Prostate gland (tissue), 2 donors: Measurements from ENCODE around the gene RMND5A. TPM values are rescaled to one million over a fixed set of nuclear protein-coding genes. Genes with fewer than 3 reads are reported as not detected.

Experiments used
- DNase-seq: peaks from one replicate; pipeline ENCODE4 v3.0.0-alpha.2; 2019; ENCODE audit warnings: low spot score
- H3K27ac ChIP-seq, 2 donors: fragments of 200-600 bp; sonication (generic); 2 replicates each; pipeline ENCODE4 v1.5.1; 2017 to 2019
- H3K27me3 ChIP-seq: fragments of 200-600 bp; sonication (generic); replicated peaks from 2 replicates; pipeline ENCODE4 v1.5.1; 2019; ENCODE audit not compliant: insufficient read depth
- H3K36me3 ChIP-seq, 2 donors: fragments of 200-600 bp; sonication (generic); 1 replicate in 1 of 2; 2 replicates in 1 of 2; pipeline versions ENCODE4 v1.5.1 to v1.8.1; 2017 to 2019
- H3K4me1 ChIP-seq: fragments of 200-600 bp; sonication (generic); replicated peaks from 2 replicates; pipeline ENCODE4 v1.5.1; 2019
- H3K4me3 ChIP-seq, 2 donors: fragments of 200-600 bp; sonication (generic); 2 replicates each; pipeline ENCODE4 v1.5.1; 2017 to 2019
- H3K9me3 ChIP-seq: fragments of 200-600 bp; sonication (generic); 2 replicates; pipeline ENCODE4 v1.5.1; 2017
- POLR2A ChIP-seq: fragments of 450-650 bp; IDR thresholded peaks from one replicate; pipeline ENCODE4 v1.6.1; 2016; ENCODE audit warnings: antibody characterized with exemption, mild to moderate bottlenecking
- POLR2AphosphoS5 ChIP-seq: sonication (generic); formaldehyde crosslinking; IDR thresholded peaks from one replicate; pipeline ENCODE4 v1.6.1; 2017; ENCODE audit warnings: antibody characterized with exemption
- WGBS: methylation state at CpG from one replicate; pipeline ENCODE4 v1.1.5; 2018; 5-methylcytosine and 5-hydroxymethylcytosine counted together
- intact Hi-C: fragments of 100-400 bp; cut with DNase I; formaldehyde crosslinking; loops from one replicate; pipeline ENCODE4 v1.14.2; 2022
- total RNA-seq, 2 donors: library from RNA; depleted of rRNA; stranded (reverse); fragments of >200 nt; gene quantifications; one replicate each; pipeline ENCODE4 v1.1.0, GENCODE V29; 2016
- TF ChIP-seq, protein P1 (sequence below), 4 experiments: fragments of 200-600 bp in 2 of 4; fragments of 450-650 bp in 2 of 4; sonication (generic) in 2 of 4; IDR thresholded peaks; 1 replicate in 3 of 4; 2 replicates in 1 of 4; pipeline ENCODE4 v1.5.1; 2016 to 2019; ENCODE audit warnings: antibody characterized with exemption in 4 of 4, mild to moderate bottlenecking in 2 of 4, moderate library complexity in 2 of 4

RMND5A gene
- total RNA-seq, 2 donors from 2014 or later = 37.1 to 42.9 TPM

DNA sequence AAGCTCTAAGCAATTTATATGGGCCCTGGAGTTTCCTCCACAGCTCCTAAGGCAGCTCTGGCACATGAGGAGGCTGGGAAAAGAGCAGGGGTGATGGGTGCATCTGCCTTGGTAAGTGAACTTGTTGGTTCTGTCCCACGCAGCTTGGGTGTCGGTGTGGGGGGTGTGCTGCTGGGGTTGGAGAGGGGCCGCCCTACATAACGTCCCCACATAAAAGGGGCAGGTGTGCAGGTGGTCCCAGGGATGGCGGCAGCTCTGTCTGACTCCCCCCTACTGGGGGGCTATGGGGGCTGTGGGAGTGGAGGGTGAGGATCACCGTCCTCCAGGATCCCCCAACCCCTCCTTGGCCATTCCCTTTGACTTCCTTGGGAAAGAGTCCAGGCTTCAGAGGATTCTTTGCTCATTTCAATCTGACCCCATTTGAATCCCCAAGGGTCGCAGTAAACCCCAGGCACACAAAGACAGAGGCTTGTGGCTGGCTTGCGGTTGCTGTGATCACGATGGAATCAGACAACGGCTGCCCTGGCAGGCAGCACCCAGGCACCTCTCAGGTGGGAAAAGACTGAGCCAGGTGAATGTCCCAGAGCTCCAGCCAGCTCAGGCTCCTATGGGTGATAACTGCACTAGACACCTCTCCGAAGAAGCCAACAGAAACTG lies 105.1 kb downstream of the RMND5A start:
- Histone ChIP-seq H3K27ac (no peak overlapping the region), H3K36me3 (no peaks in the 10 kb centered on the region), H3K27me3 (no peaks in the 10 kb centered on the region), H3K9me3 (no peaks in the 10 kb centered on the region), H3K4me1 (no peaks in the 10 kb centered on the region), H3K4me3 (no peak overlapping the region)
- no peak for DNase-seq
- 86% methylated on average over 11 of the region's 11 CpGs for WGBS
- intact Hi-C loops = no loop called here
- TF ChIP-seq POLR2AphosphoS5 (no peak), POLR2A (no peak)
- TF ChIP-seq, protein P1, sequence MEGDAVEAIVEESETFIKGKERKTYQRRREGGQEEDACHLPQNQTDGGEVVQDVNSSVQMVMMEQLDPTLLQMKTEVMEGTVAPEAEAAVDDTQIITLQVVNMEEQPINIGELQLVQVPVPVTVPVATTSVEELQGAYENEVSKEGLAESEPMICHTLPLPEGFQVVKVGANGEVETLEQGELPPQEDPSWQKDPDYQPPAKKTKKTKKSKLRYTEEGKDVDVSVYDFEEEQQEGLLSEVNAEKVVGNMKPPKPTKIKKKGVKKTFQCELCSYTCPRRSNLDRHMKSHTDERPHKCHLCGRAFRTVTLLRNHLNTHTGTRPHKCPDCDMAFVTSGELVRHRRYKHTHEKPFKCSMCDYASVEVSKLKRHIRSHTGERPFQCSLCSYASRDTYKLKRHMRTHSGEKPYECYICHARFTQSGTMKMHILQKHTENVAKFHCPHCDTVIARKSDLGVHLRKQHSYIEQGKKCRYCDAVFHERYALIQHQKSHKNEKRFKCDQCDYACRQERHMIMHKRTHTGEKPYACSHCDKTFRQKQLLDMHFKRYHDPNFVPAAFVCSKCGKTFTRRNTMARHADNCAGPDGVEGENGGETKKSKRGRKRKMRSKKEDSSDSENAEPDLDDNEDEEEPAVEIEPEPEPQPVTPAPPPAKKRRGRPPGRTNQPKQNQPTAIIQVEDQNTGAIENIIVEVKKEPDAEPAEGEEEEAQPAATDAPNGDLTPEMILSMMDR (IDR thresholded peaks at IDR 0.05) = no peak

DNA sequence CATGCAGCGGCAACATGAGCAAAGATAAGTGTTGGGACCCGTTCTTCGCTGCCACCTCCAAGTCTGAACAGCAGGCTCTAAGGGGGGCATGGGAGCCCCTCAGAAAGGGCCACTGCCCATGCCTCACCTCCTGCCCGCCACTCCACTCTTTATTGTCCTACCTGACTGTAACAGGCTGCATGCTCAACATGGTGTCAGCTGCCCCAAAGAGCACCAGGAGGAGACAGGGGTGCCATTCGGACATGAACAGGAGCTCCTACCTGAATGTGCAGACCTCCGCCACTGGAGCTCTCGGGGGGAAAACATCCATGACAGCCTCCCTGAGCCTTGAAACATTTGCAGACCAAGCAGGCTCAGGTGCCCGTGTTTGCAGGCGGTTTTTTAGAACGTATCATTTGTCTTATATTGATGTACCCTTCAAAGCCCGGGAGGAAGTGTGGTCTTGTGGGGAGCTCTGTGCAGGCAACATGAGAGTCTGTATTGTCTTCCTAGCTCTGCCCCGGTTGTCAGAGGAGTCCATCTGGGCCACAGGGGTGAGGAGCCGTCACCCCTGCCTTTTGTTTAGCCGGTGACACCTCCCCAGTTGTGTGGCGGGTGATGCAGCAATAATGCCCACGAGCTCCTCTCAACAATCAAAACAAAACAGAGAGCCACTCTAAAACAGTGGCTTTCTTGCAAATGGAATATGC lies 105.7 kb downstream of the RMND5A start:
- no peak for DNase-seq
- no peak overlapping the region for H3K27ac ChIP-seq
- no peaks in the 10 kb centered on the region for H3K4me1 ChIP-seq
- WGBS = 80% methylated on average over 15 of the region's 16 CpGs
- intact Hi-C loops = no loop called here
- no peak overlapping the region for H3K4me3 ChIP-seq
- H3K27me3 ChIP-seq = no peaks in the 10 kb centered on the region
- H3K36me3 ChIP-seq = no peaks in the 10 kb centered on the region
- TF ChIP-seq, protein P1 (IDR thresholded peaks at IDR 0.05) = no peak
- no peak for TF ChIP-seq POLR2AphosphoS5
- no peak for TF ChIP-seq POLR2A
- H3K9me3 ChIP-seq = no peaks in the 10 kb centered on the region

DNA sequence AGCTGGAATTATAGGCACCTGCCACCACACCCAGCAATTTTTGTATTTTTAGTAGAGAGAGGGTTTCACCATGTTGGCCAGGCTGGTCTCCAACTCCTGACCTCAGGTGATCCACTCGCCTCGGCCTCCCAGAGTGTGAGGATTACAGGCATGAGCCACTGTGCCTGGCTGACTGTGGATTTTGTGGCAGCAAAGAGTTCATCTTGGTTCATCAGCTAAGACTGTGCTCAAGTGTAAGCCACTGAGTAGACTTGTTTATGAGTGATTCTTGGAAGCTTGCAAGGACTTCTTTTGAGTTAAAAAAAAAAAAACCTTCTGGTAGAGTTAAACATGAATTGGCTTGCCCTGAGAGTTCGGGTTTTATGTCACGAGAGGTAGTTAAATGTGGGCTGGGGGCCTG lies 106.9 kb downstream of the RMND5A start:
- WGBS = 71% methylated on average over 4 of the region's 4 CpGs
- intact Hi-C loops = no loop called here
- Histone ChIP-seq H3K4me1 (no peaks in the 10 kb centered on the region), H3K27ac (no peak overlapping the region), H3K4me3 (no peak overlapping the region), H3K9me3 (no peaks in the 10 kb centered on the region), H3K27me3 (no peaks in the 10 kb centered on the region), H3K36me3 (no peaks in the 10 kb centered on the region)
- no peak for DNase-seq
- TF ChIP-seq, protein P1 (IDR thresholded peaks at IDR 0.05) = no peak
- TF ChIP-seq POLR2AphosphoS5 (no peak), POLR2A (no peak)

Other genes with a start within 250 kb of the RMND5A start
- gene CHMP3, start 156.8 kb upstream of the RMND5A start, total RNA-seq = 100 to 1,000 TPM; 109 to 126 TPM
- gene RNF103, start 96.4 kb upstream of the RMND5A start, total RNA-seq = 10 to 100 TPM; 40.8 to 41.9 TPM
- 1 to 10 TPM; 1.3 to 2.5 TPM for gene CD8A, start 70.6 kb downstream of the RMND5A start, total RNA-seq
- 1 to 10 TPM; 1.1 to 1.3 TPM for gene CD8B, start 141.6 kb downstream of the RMND5A start, total RNA-seq
- gene RGPD1, start 221.8 kb downstream of the RMND5A start, total RNA-seq = 1 to 10 TPM; 1.5 to 4.4 TPM